T-helper 17 cell (primary cell): Measurements from ENCODE around the gene IGFL3. TPM values are rescaled to one million over a fixed set of nuclear protein-coding genes. Genes with fewer than 3 reads are reported as not detected.

Experiments
- ATAC-seq: fragments of 150-1000 bp; cut with Tn5 transposase; 2 replicates; pipeline ENCODE4 v1.10.0; 2021; ENCODE audit warnings: mild to moderate bottlenecking, moderate library complexity
- DNase-seq, 3 donors: peaks; one replicate each; pipeline versions ENCODE4 v3.0.0 to v3.0.0-alpha.2; 2020 to 2021
- H3K9me3 ChIP-seq: one replicate; pipeline ENCODE4 v1.7.0; 2013; ENCODE audit warnings: low read length, mild to moderate bottlenecking; ENCODE audit not compliant: control insufficient read depth, poor library complexity, severe bottlenecking
- H3K27ac Mint-ChIP-seq: one replicate; pipeline ENCODE4 v1.8.0; 2022; ENCODE audit warnings: mild to moderate bottlenecking, moderate library complexity, mixed read lengths
- H3K27me3 Mint-ChIP-seq: one replicate; pipeline ENCODE4 v1.8.0; 2022; ENCODE audit warnings: mixed read lengths
- H3K36me3 Mint-ChIP-seq: one replicate; pipeline ENCODE4 v1.8.0; 2022; ENCODE audit warnings: low read depth, mixed read lengths
- H3K4me1 Mint-ChIP-seq: one replicate; pipeline ENCODE4 v1.8.0; 2022; ENCODE audit warnings: mild to moderate bottlenecking, mixed read lengths
- H3K4me3 Mint-ChIP-seq: one replicate; pipeline ENCODE4 v1.8.0; 2022; ENCODE audit warnings: mild to moderate bottlenecking, moderate library complexity, mixed read lengths
- total RNA-seq, 4 donors: library from RNA in 2 of 4; stranded (reverse) in 2 of 4; gene quantifications; one replicate each; pipeline ENCODE4 v1.2.3 and lab custom pipeline; 2022 to 2026

IGFL3 gene
- total RNA-seq, 2 donors from 2014 or later = not detected

DNA sequence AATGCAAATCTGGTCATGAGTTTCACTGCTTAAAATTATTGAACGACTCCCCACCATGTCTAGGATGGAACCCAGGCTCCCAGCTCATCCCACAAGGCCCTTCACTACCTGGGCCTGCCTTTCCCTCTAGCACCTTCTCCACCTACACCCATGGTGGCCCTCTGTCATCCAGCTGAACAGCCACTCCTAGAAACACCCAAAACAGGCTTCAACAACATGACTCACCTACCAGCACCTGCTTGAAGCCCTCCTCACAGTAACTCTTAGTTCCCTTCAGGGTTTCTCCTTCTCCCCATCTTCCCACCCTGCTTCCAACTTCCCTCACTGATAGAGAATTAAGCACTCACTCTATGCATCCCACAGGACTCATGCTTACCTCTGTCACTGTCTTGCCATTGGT lies 16.9 kb upstream of the IGFL3 start:
- H3K4me1 Mint-ChIP-seq = no peaks in the 10 kb centered on the region
- no peaks in the 10 kb centered on the region for H3K9me3 ChIP-seq
- no peak for DNase-seq
- H3K4me3 Mint-ChIP-seq = no peak overlapping the region
- no peak overlapping the region for H3K27ac Mint-ChIP-seq
- peaks cover 47% of the 10 kb centered on the region for H3K27me3 Mint-ChIP-seq
- no peak for ATAC-seq
- H3K36me3 Mint-ChIP-seq = peaks cover 2% of the 10 kb centered on the region

DNA sequence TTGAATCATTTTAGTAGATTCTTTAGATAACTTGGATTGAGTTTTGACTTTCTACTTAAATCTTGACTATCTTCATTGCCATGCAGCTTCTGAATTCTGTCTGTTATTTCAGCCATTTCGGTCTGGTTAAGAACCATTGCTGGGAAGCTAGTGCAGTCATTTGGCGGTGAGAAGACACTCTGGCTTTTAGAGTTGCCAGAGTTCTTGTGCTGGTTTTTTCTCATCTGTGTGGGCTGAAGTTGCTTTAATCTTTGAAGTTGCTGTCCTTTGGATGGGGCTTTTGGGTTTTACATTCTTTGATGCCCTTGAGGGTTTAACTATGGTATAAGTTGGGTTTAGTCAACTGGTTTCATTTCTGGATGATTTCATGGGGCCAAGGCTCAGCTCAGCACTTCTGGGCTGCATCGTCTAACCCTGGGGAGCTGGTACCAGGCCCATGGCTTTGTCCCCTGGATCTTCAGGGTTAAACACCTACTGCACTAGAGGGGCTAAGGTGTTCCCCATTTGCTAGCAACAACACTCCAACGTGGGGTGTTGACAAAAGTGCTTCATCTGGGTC lies 13.5 kb upstream of the IGFL3 start:
- H3K36me3 Mint-ChIP-seq = peaks cover 2% of the 10 kb centered on the region
- DNase-seq (no peak), ATAC-seq (no peak)
- H3K4me1 Mint-ChIP-seq = peaks cover 2% of the 10 kb centered on the region
- no peaks in the 10 kb centered on the region for H3K9me3 ChIP-seq
- peaks cover 56% of the 10 kb centered on the region for H3K27me3 Mint-ChIP-seq
- H3K27ac Mint-ChIP-seq = no peak overlapping the region
- H3K4me3 Mint-ChIP-seq = no peak overlapping the region

DNA sequence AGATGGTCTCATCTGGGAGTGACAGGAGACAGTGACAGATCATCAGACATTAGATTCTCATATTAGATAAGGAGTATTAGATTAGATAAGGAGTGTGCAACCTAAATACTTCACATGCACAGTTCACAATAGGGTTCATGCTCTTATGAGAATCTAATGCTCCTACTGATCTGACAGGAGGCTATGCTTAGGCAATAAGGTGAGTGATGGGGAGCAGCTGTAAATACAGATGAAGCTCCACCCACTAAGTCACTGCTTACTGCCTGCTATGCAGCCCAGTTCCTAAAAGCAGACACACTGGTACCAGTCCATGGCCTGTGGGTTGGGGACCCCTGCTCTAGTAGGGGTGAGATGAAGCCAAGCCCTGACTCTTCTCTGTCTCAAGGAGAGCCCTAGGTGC lies 10.0 kb upstream of the IGFL3 start:
- H3K36me3 Mint-ChIP-seq = no peaks in the 10 kb centered on the region
- DNase-seq (no peak), ATAC-seq (no peak)
- peaks cover 2% of the 10 kb centered on the region for H3K4me1 Mint-ChIP-seq
- H3K27me3 Mint-ChIP-seq = peaks cover 71% of the 10 kb centered on the region
- no peak overlapping the region for H3K4me3 Mint-ChIP-seq
- no peaks in the 10 kb centered on the region for H3K9me3 ChIP-seq
- H3K27ac Mint-ChIP-seq = no peak overlapping the region

DNA sequence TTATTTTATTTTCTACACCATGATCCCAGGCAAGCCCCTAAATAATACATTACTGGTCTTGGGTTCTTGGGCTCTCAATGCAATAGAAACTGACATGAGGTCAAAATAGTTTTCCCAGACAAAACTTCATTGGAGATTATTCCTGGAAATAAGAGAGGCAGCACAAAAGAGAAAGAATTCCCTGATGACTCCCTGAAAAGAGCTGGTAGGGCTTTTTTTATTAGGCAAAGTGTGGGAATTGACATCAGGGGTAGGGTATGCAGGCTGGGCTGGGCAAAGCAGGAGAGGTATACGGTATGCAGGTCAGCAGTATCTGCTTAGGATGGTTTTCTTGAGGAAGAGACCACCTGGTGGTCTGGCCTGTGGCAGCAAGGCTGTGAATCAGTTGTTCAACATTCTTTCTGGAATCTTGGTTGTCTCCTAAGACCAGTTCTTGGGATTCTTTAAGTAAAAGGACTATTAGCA lies 9.3 kb upstream of the IGFL3 start:
- no peaks in the 10 kb centered on the region for H3K36me3 Mint-ChIP-seq
- no peak for DNase-seq
- no peak overlapping the region for H3K4me3 Mint-ChIP-seq
- peaks cover 2% of the 10 kb centered on the region for H3K4me1 Mint-ChIP-seq
- peaks cover 78% of the 10 kb centered on the region for H3K27me3 Mint-ChIP-seq
- H3K9me3 ChIP-seq = no peaks in the 10 kb centered on the region
- no peak overlapping the region for H3K27ac Mint-ChIP-seq
- ATAC-seq = no peak

DNA sequence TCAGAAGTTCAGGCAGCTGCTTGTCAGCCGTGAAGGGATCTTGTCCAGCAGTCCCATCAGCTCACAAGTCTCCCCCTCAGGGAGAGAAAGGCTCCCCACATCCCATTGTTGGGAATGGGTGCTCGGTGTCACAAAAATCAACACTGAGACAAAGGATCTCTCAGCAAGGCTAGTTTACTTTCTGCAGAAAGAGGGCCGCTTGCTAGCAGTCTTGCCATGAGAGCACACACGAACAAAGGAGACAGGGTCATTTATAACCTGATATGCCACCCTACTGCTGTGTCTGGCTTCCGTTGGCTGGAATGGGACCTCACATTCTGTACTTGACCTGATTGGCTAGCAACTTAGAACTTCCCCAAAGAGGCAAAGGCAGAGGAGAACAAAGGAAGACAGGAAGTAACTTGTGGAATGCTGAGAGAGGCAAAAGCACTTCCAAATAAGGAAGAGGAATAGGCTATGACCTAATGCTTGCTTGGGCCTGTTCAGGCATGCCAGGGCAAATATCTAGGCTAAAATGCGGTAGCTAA lies 8.7 kb upstream of the IGFL3 start:
- H3K36me3 Mint-ChIP-seq = no peaks in the 10 kb centered on the region
- H3K4me1 Mint-ChIP-seq = peaks cover 2% of the 10 kb centered on the region
- DNase-seq = no peak
- H3K27ac Mint-ChIP-seq = no peak overlapping the region
- H3K4me3 Mint-ChIP-seq = no peak overlapping the region
- no peaks in the 10 kb centered on the region for H3K9me3 ChIP-seq
- peaks cover 81% of the 10 kb centered on the region for H3K27me3 Mint-ChIP-seq
- ATAC-seq = no peak

DNA sequence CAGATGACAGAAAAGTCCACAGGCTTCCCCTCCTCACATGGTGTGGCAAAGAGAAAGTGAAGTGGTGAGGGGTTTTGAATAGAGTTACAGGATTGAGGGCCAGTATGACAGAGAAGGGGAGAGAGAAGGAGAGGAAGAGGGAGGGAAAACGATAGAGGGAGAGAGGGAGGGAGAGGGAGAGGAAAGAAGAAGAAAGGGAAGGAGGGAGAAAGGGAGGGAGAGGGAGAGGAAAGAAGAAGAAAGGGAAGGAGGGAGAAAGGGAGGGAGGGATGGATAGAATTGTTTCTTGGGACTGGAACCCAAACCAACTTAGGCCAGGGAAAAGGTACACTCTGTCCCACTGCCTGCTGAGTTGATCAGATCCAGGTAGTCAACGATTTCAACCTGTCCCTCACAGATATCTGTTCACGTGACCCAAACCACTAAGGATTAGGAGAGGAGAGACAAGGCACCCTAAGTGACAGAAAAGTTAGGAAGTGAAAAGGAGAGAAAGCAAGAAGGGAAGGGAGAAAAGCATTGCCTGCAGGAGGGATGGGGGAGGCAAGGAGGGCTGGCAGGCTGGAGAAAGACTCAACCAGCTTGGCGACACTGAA lies 8.1 kb upstream of the IGFL3 start:
- no peak overlapping the region for H3K4me3 Mint-ChIP-seq
- H3K9me3 ChIP-seq = no peaks in the 10 kb centered on the region
- peaks cover 2% of the 10 kb centered on the region for H3K4me1 Mint-ChIP-seq
- DNase-seq (no peak), ATAC-seq (no peak)
- H3K36me3 Mint-ChIP-seq = no peaks in the 10 kb centered on the region
- peaks cover 79% of the 10 kb centered on the region for H3K27me3 Mint-ChIP-seq
- H3K27ac Mint-ChIP-seq = no peak overlapping the region

DNA sequence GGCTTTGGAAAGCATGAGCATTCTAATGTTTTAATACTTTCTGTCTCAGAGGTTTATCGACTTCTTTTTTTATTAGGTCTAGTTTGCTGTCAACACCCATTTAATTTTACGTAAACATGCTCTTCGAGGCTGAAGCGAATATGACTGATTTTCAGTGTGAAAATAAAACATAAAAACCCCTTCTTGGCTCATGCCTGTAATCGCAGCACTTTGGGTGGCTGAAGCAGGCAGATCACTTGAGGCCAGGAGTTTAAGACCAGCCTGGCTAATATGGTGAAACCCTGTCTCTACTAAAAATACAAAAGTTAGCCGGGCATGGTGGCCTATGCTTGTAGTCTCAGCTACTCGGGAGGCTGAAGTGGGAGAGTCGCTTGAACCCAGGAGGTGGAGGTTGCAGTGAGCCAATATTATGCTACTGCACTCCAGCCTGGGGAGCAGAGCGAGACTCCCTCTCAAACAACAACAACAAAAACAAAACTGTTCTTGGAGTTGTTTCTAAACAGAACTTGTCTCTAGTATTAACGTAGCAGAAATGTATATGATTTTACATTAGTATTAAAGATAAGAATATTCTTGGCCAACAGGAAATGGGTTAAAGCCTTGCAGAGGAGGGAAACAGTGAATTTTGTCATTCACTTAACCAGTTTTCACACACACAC lies 7.1 kb upstream of the IGFL3 start:
- no peak overlapping the region for H3K4me3 Mint-ChIP-seq
- H3K27me3 Mint-ChIP-seq = peaks cover 78% of the 10 kb centered on the region
- H3K27ac Mint-ChIP-seq = no peak overlapping the region
- H3K36me3 Mint-ChIP-seq = no peaks in the 10 kb centered on the region
- DNase-seq = no peak
- H3K4me1 Mint-ChIP-seq = peaks cover 2% of the 10 kb centered on the region
- no peaks in the 10 kb centered on the region for H3K9me3 ChIP-seq
- ATAC-seq = no peak

DNA sequence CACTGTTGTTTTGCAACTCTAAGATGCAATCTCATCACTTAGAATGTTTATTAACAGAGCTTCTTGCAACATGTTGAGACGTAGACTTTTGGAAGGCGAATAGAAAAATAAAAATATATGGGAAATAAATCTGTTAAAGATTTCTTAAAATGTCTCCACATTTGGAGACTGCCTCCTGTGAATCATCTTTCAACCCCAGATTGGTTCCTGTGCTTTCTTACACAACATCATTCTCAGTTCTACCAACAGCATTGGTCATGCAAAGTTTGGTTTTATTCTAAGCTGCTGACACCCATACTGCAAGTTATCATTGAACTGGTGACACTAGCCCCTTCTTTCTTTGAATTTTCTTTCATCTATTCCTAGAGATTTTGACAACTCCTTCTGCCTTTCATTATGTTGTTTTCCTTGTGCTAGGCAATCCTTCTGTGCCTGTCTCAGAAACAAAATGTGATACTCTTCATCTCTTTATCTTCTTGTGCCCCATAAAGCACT lies 1.6 kb upstream of the IGFL3 start:
- ATAC-seq (no peak), DNase-seq (no peak)
- no peak overlapping the region for H3K4me3 Mint-ChIP-seq
- no peaks in the 10 kb centered on the region for H3K36me3 Mint-ChIP-seq
- H3K4me1 Mint-ChIP-seq = no peaks in the 10 kb centered on the region
- no peaks in the 10 kb centered on the region for H3K9me3 ChIP-seq
- peaks cover 84% of the 10 kb centered on the region for H3K27me3 Mint-ChIP-seq
- no peak overlapping the region for H3K27ac Mint-ChIP-seq

DNA sequence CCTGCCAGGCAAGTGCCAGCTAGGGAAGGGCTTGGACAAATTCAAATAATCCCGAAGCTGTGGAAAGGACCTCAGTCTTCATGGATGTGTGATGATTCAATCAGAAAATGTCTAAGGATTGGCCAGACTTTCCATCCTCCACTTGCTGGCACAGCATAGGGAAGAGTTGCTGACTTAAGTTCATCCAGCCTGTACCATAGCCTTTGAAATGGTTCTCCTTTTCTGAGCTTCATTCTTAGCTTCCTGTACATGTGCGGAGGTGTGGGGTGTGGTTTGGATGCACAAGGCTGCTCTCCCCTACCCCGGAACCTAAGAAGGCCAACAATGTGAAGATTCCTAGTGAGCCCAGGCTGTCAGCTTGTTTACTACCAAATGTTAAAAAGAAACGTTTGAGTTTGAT lies 959 bp upstream of the IGFL3 start:
- H3K27ac Mint-ChIP-seq = no peak overlapping the region

DNA sequence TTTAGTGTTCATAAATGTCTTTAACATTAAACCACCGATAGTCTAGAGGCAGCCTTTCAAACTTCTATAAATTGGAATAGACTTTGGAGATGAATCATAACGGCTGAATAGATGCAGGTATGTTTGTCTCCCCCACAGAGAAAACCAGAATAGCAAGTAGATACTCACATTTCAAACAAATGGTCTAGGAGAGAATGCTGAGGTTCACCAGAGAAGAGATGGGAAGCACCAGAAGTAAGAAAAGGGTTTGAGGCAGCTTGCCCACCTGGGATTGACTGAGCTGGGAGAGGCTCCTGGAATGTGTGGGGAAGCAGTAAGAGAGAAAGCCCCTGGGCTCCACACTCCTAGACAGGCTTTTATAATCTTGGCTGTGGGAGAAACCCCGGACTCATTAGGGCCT lies 6.4 kb downstream of the IGFL3 start:
- Mint-ChIP-seq H3K4me3 (no peak overlapping the region), H3K36me3 (peaks cover 2% of the 10 kb centered on the region), H3K27me3 (peaks cover 54% of the 10 kb centered on the region), H3K27ac (no peak overlapping the region), H3K4me1 (no peaks in the 10 kb centered on the region)
- ATAC-seq (no peak), DNase-seq (no peak)
- H3K9me3 ChIP-seq = no peaks in the 10 kb centered on the region

More for the DNA sequence above, 959 bp upstream of the IGFL3 start:
- H3K36me3 Mint-ChIP-seq = no peaks in the 10 kb centered on the region
- H3K9me3 ChIP-seq = no peaks in the 10 kb centered on the region
- ATAC-seq = no peak
- no peak overlapping the region for H3K4me3 Mint-ChIP-seq
- DNase-seq = no peak
- H3K27me3 Mint-ChIP-seq = peaks cover 79% of the 10 kb centered on the region
- no peaks in the 10 kb centered on the region for H3K4me1 Mint-ChIP-seq

DNA sequence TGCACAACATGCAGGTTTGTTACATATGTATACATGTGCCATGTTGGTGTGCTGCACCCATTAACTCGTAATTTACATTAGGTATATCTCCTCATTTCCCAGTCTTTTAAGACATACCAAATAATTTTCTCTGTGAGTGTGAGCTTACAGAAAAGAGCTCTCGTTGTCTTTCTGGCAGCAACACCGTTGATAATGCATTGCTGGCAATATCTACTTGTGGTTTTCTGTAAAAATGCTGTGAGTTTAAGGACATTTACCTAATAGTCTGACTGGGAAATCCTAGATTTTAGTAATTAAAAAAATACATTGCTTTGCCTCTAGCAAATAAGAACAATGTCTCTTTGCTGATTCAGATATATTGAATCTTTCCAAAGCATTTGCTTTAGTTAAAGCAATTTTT lies 8.4 kb downstream of the IGFL3 start:
- peaks cover 2% of the 10 kb centered on the region for H3K36me3 Mint-ChIP-seq
- no peak overlapping the region for H3K27ac Mint-ChIP-seq
- peaks cover 60% of the 10 kb centered on the region for H3K27me3 Mint-ChIP-seq

DNA sequence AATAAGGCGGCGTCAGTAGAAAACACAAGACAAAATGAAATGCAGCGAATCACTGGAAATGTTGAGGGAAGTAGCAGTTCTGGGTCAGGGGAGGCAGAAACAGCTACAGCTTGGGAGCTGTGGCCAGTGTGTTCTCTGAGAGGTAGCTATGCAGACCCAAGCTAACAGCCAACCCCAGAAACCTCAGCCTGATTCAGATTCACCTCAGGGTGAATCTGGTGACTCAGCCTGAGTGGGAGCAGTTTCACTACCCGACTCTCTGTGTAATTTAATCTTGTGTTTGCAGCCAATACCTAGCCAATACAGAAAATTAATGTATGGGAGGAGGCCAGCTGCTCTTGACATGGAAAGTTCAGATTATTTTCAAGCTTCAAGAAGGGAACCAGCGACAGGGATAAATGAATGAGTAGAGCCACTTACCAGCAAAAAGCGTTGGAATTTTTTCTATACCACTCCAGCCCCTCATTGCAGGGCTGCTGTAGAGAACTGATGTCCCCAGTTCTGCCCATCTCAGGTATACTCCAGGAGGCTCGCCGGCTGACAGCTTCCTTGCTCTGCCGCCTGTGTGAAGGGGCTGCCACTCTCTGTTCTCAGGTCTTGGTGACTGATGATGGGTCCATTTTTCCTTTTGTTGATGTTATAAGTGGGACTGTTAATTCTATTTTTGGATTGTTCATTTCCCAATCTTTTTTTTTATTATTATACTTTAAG lies 8.9 kb downstream of the IGFL3 start:
- Mint-ChIP-seq H3K36me3 (peaks cover 2% of the 10 kb centered on the region), H3K4me1 (no peaks in the 10 kb centered on the region), H3K4me3 (no peak overlapping the region), H3K27me3 (peaks cover 59% of the 10 kb centered on the region), H3K27ac (no peak overlapping the region)
- H3K9me3 ChIP-seq = no peaks in the 10 kb centered on the region
- ATAC-seq (no peak), DNase-seq (no peak)

More for the DNA sequence above, 8.4 kb downstream of the IGFL3 start:
- Mint-ChIP-seq H3K4me1 (no peaks in the 10 kb centered on the region), H3K4me3 (no peak overlapping the region)
- no peak for ATAC-seq
- no peaks in the 10 kb centered on the region for H3K9me3 ChIP-seq
- no peak for DNase-seq

DNA sequence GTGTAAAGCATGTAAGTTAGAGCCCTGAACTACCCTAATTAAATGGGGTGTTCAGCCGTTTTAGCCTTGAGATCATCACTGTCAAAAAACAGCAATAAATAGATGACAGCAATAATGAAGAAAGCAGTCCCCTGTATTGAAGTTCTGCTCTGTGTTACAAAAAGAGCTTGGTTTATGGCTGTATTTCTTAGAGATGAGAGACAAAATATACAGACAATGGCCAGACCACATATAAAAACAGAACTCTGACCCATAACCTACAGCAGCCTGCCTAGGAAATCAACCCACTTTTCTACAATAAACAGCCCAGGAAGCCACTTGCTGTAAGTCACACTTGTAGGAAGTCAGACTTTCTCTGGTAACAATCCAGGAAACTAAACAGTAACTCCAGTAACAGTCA lies 10.8 kb downstream of the IGFL3 start:
- H3K27ac Mint-ChIP-seq = no peak overlapping the region
- H3K36me3 Mint-ChIP-seq = no peaks in the 10 kb centered on the region
- ATAC-seq (no peak), DNase-seq (no peak)
- no peak overlapping the region for H3K4me3 Mint-ChIP-seq
- no peaks in the 10 kb centered on the region for H3K4me1 Mint-ChIP-seq
- no peaks in the 10 kb centered on the region for H3K9me3 ChIP-seq
- peaks cover 52% of the 10 kb centered on the region for H3K27me3 Mint-ChIP-seq
